Smooth muscle cell (in vitro differentiated cells): Measurements from ENCODE around the gene STK24. TPM values are rescaled to one million over a fixed set of nuclear protein-coding genes. Genes with fewer than 3 reads are reported as not detected.

Experiments
- DNase-seq: peaks from one replicate; lab custom pipeline; 2025; ENCODE audit not compliant: unreplicated experiment; lab: John Stamatoyannopoulos, UW
- H2AFZ ChIP-seq: fragments of 200-600 bp; sonication (generic); 2 replicates; pipeline ENCODE4 v1.6.0; 2016; ENCODE audit warnings: antibody characterized with exemption, low read depth, mild to moderate bottlenecking
- H3F3A ChIP-seq: fragments of 200-600 bp; sonication (generic); 2 replicates; pipeline ENCODE4 v1.6.0; 2017; ENCODE audit warnings: antibody characterized with exemption, low read depth
- H3K27ac ChIP-seq: fragments of 200-600 bp; sonication (generic); 2 replicates; pipeline ENCODE4 v1.5.1; 2016; ENCODE audit warnings: low read depth, mild to moderate bottlenecking
- H3K27me3 ChIP-seq: fragments of 200-600 bp; sonication (generic); 2 replicates; pipeline ENCODE4 v1.6.1; 2016; ENCODE audit warnings: low read depth, mild to moderate bottlenecking
- H3K36me3 ChIP-seq: fragments of 200-600 bp; sonication (generic); 2 replicates; pipeline ENCODE4 v1.5.1; 2016; ENCODE audit warnings: low read depth
- H3K4me1 ChIP-seq: fragments of 200-600 bp; sonication (generic); 2 replicates; pipeline ENCODE4 v1.5.1; 2016; ENCODE audit warnings: low read depth
- H3K4me2 ChIP-seq: fragments of 200-600 bp; sonication (generic); 2 replicates; pipeline ENCODE4 v1.6.0; 2016; ENCODE audit warnings: mild to moderate bottlenecking
- H3K4me3 ChIP-seq: fragments of 200-600 bp; sonication (generic); 2 replicates; pipeline ENCODE4 v1.5.1; 2016; ENCODE audit warnings: mild to moderate bottlenecking
- H3K79me2 ChIP-seq: fragments of 200-600 bp; sonication (generic); 2 replicates; pipeline ENCODE4 v1.6.0; 2016; ENCODE audit warnings: low read depth, mild to moderate bottlenecking
- H3K9ac ChIP-seq: fragments of 200-600 bp; sonication (generic); 2 replicates; pipeline ENCODE4 v1.6.0; 2016; ENCODE audit warnings: low read depth
- H3K9me3 ChIP-seq: fragments of 200-600 bp; sonication (generic); replicated peaks from 2 replicates; pipeline ENCODE4 v1.5.1; 2016; ENCODE audit warnings: low read depth
- H4K20me1 ChIP-seq: fragments of 200-600 bp; sonication (generic); 2 replicates; pipeline ENCODE4 v1.6.0; 2016; ENCODE audit warnings: low read depth
- CTCF ChIP-seq: fragments of 200-600 bp; sonication (generic); IDR thresholded peaks from 2 replicates; pipeline ENCODE4 v1.5.1; 2017; ENCODE audit warnings: borderline replicate concordance, mild to moderate bottlenecking, antibody characterized with exemption; ENCODE audit not compliant: insufficient read depth, poor library complexity, severe bottlenecking
- WGBS: methylation state at CpG from one replicate; pipeline ENCODE4 v1.1.7; 2016; ENCODE audit warnings: low lambda C conversion rate; 5-methylcytosine and 5-hydroxymethylcytosine counted together
- polyA plus RNA-seq: library from polyadenylated mRNA; unstranded; fragments of >200 nt; fragmentation: Nextera tagmentation; extraction: Ambion mirVana; gene quantifications from 2 replicates; pipeline ENCODE4 v1.2.1, GENCODE V29; 2016
- total RNA-seq: library from RNA; depleted of rRNA; stranded (reverse); fragments of >200 nt; gene quantifications from 2 replicates; pipeline ENCODE4 v1.2.3, GENCODE V29; 2014

Gene STK24
- total and polyA plus RNA-seq, 2 experiments from 2014 or later = 80.2 to 89.1 TPM

- H3K9ac ChIP-seq = no peak overlapping the region
- TF ChIP-seq CTCF = no peak
- peaks cover 100% of the 10 kb centered on the region for H3K79me2 ChIP-seq
- no peaks in the 10 kb centered on the region for H3F3A ChIP-seq
- H3K36me3 ChIP-seq = no peaks in the 10 kb centered on the region
- H3K27me3 ChIP-seq = no peaks in the 10 kb centered on the region
- H3K4me1 ChIP-seq = peaks cover 12% of the 10 kb centered on the region
- no peak overlapping the region for H2AFZ ChIP-seq
- no peak overlapping the region for H3K4me3 ChIP-seq
- no peaks in the 10 kb centered on the region for H3K9me3 ChIP-seq
- H4K20me1 ChIP-seq = peaks cover 100% of the 10 kb centered on the region
- DNase-seq = no peak
- no peak overlapping the region for H3K4me2 ChIP-seq
- 97% methylated on average over 6 of the region's 6 CpGs for WGBS
- no peak overlapping the region for H3K27ac ChIP-seq
Measured at GRCh38 chr13:98537740-98538139, 39.2 kb downstream of the STK24 start.

- Histone ChIP-seq H3K79me2 (peaks cover 100% of the 10 kb centered on the region), H3K4me1 (peaks cover 10% of the 10 kb centered on the region), H3K9ac (no peak overlapping the region), H3K4me2 (no peak overlapping the region), H3K9me3 (no peaks in the 10 kb centered on the region), H3F3A (no peaks in the 10 kb centered on the region), H4K20me1 (peaks cover 100% of the 10 kb centered on the region), H3K4me3 (no peak overlapping the region), H2AFZ (no peak overlapping the region), H3K36me3 (no peaks in the 10 kb centered on the region), H3K27ac (no peak overlapping the region), H3K27me3 (no peaks in the 10 kb centered on the region)
- DNase-seq = no peak
- TF ChIP-seq CTCF = no peak
- WGBS = 93% methylated on average over 14 of the region's 14 CpGs
Measured at GRCh38 chr13:98537306-98537705, 39.6 kb downstream of the STK24 start.

GRCh38 chr13:98536729-98537128, 40.2 kb downstream of the STK24 start:
- Histone ChIP-seq H3K9ac (no peak overlapping the region), H4K20me1 (peaks cover 100% of the 10 kb centered on the region), H3K9me3 (no peaks in the 10 kb centered on the region), H3K27me3 (no peaks in the 10 kb centered on the region), H2AFZ (no peak overlapping the region), H3K27ac (no peak overlapping the region), H3F3A (no peaks in the 10 kb centered on the region), H3K79me2 (peaks cover 100% of the 10 kb centered on the region), H3K36me3 (no peaks in the 10 kb centered on the region), H3K4me2 (no peak overlapping the region), H3K4me1 (peaks cover 10% of the 10 kb centered on the region), H3K4me3 (no peak overlapping the region)
- no peak for DNase-seq
- TF ChIP-seq CTCF = no peak
- WGBS = 90% methylated on average over 14 of the region's 14 CpGs
